Ishikawa (cell line): ENCODE data around the gene DDX42.

Experiments
- CEBPB ChIP-seq: IDR thresholded peaks from 2 replicates; pipeline ENCODE4 v1.6.1; 2012
- CREB1 ChIP-seq: IDR thresholded peaks from 2 replicates; pipeline ENCODE4 v1.6.1; 2012; ENCODE audit warnings: low read depth
- EGR1 ChIP-seq: IDR thresholded peaks from 2 replicates; pipeline ENCODE4 v1.6.1; 2012
- EP300 ChIP-seq: IDR thresholded peaks from 2 replicates; pipeline ENCODE4 v1.6.1; 2012; ENCODE audit warnings: borderline replicate concordance
- FOXM1 ChIP-seq: IDR thresholded peaks from 2 replicates; pipeline ENCODE4 v1.6.1; 2012; ENCODE audit warnings: low read depth, borderline replicate concordance
- MAX ChIP-seq: IDR thresholded peaks from 2 replicates; pipeline ENCODE4 v1.6.1; 2012
- NFIC ChIP-seq: IDR thresholded peaks from 2 replicates; pipeline ENCODE4 v1.6.1; 2012
- RAD21 ChIP-seq: IDR thresholded peaks from 2 replicates; pipeline ENCODE4 v1.6.1; 2012; ENCODE audit warnings: low read depth
- REST ChIP-seq: IDR thresholded peaks from 2 replicates; pipeline ENCODE4 v1.6.1; 2012; ENCODE audit warnings: low read depth, mild to moderate bottlenecking
- TAF1 ChIP-seq: IDR thresholded peaks from 2 replicates; pipeline ENCODE4 v1.6.1; 2012; ENCODE audit warnings: low read depth, mild to moderate bottlenecking
- TCF12 ChIP-seq: IDR thresholded peaks from 2 replicates; pipeline ENCODE4 v1.6.1; 2012; ENCODE audit warnings: low read depth
- TEAD4 ChIP-seq: IDR thresholded peaks from 2 replicates; pipeline ENCODE4 v1.6.1; 2012
- USF1 ChIP-seq: IDR thresholded peaks from 2 replicates; pipeline ENCODE4 v1.6.1; 2012
- YY1 ChIP-seq: IDR thresholded peaks from 2 replicates; pipeline ENCODE4 v1.6.1; 2012; ENCODE audit warnings: low read depth
- ZBTB7A ChIP-seq: IDR thresholded peaks from 2 replicates; pipeline ENCODE4 v1.6.1; 2012; ENCODE audit warnings: low read depth

DDX42 gene

GRCh38 chr17:63764716-63765115 lies 9.3 kb upstream of the DDX42 start:
- TF ChIP-seq REST, result no peak
- TF ChIP-seq ZBTB7A, result no peak
- no peak for TF ChIP-seq RAD21
- TF ChIP-seq CREB1, result no peak
- TF ChIP-seq TCF12, result no peak
- TF ChIP-seq MAX, result no peak
- TF ChIP-seq EP300, result no peak
- TF ChIP-seq TAF1, result no peak

- TF ChIP-seq TCF12 (no peak), EP300 (no peak), CEBPB (no peak), MAX (no peak), NFIC (no peak)
Observed at GRCh38 chr17:63766754-63767153, 7.2 kb upstream of the DDX42 start.

- TF ChIP-seq YY1, result no peak
- TF ChIP-seq MAX, result no peak
- no peak for TF ChIP-seq TAF1
- TF ChIP-seq REST, result no peak
- no peak for TF ChIP-seq RAD21
- no peak for TF ChIP-seq CREB1
Observed at GRCh38 chr17:63768433-63768832, 5.5 kb upstream of the DDX42 start.

- TF ChIP-seq TCF12 (peak; percentile 4; the same call in 1 of the 2 replicates), CEBPB (no peak)
Observed at GRCh38 chr17:63772801-63773271, 1.1 kb upstream of the DDX42 start.

GRCh38 chr17:63773272-63774140 lies 464 bp upstream of the DDX42 start, which contains the start of gene CCDC47:
CCDC47 (minus strand) TSS chr17:63773597; CDS start chr17:63766175, 7,422 bp downstream.
- TF ChIP-seq TCF12 (peak; percentile 21; the same call in 1 of the 2 replicates), YY1 (peak; percentile 97), FOXM1 (no peak), EGR1 (peak; percentile 29; the same call in 1 of the 2 replicates), TAF1 (peak; percentile 90), CREB1 (peak; percentile 95), TEAD4 (no peak), USF1 (peak; percentile 97), CEBPB (peak; percentile 60), RAD21 (no peak), NFIC (no peak; the same call in 1 of the 2 replicates), MAX (peak; percentile 100)

- TF ChIP-seq USF1 (no peak), MAX (no peak), EP300 (no peak), ZBTB7A (no peak), TEAD4 (no peak), RAD21 (no peak), CEBPB (no peak), YY1 (no peak), NFIC (no peak), TAF1 (no peak), EGR1 (no peak), CREB1 (no peak), REST (no peak), TCF12 (no peak), FOXM1 (no peak)
Observed at GRCh38 chr17:63774969-63775265, 947 bp downstream of the DDX42 start.
